WI38 (cell line): Measurements from ENCODE around the gene PAK1.

Experiments used
- H3K4me3 ChIP-seq: 2 replicates; pipeline ENCODE4 v1.5.1; 2011; ENCODE audit warnings: low read depth, mild to moderate bottlenecking, control low read depth, low read length
- CTCF ChIP-seq: IDR thresholded peaks from 2 replicates; pipeline ENCODE4 v1.5.1; 2012; ENCODE audit warnings: low read depth, mild to moderate bottlenecking, control low read depth, low read length

PAK1 gene

GRCh38 chr11:77372726-77373125 is 101.2 kb downstream of the PAK1 start:
- H3K4me3 ChIP-seq: no peak overlapping the region
- TF ChIP-seq CTCF: no peak

GRCh38 chr11:77371646-77372045 is 102.2 kb downstream of the PAK1 start:
- TF ChIP-seq CTCF: no peak
- H3K4me3 ChIP-seq: no peak overlapping the region

GRCh38 chr11:77370217-77370616 is 103.7 kb downstream of the PAK1 start:
- H3K4me3 ChIP-seq: no peak overlapping the region
- no peak for TF ChIP-seq CTCF

GRCh38 chr11:77361184-77361583 is 112.7 kb downstream of the PAK1 start:
- H3K4me3 ChIP-seq: no peak overlapping the region
- no peak for TF ChIP-seq CTCF

- no peak overlapping the region for H3K4me3 ChIP-seq
- TF ChIP-seq CTCF: no peak
Measured at GRCh38 chr11:77359481-77359880, 114.4 kb downstream of the PAK1 start.

- TF ChIP-seq CTCF: no peak
Measured at GRCh38 chr11:77353131-77353530, 120.8 kb downstream of the PAK1 start.

GRCh38 chr11:77351281-77351886 is 122.5 kb downstream of the PAK1 start:
- TF ChIP-seq CTCF: no peak
- H3K4me3 ChIP-seq: no peak overlapping the region

More at GRCh38 chr11:77353131-77353530, 120.8 kb downstream of the PAK1 start:
- no peak overlapping the region for H3K4me3 ChIP-seq
